ENCODE results near the gene KAZN.

KAZN gene

DNA sequence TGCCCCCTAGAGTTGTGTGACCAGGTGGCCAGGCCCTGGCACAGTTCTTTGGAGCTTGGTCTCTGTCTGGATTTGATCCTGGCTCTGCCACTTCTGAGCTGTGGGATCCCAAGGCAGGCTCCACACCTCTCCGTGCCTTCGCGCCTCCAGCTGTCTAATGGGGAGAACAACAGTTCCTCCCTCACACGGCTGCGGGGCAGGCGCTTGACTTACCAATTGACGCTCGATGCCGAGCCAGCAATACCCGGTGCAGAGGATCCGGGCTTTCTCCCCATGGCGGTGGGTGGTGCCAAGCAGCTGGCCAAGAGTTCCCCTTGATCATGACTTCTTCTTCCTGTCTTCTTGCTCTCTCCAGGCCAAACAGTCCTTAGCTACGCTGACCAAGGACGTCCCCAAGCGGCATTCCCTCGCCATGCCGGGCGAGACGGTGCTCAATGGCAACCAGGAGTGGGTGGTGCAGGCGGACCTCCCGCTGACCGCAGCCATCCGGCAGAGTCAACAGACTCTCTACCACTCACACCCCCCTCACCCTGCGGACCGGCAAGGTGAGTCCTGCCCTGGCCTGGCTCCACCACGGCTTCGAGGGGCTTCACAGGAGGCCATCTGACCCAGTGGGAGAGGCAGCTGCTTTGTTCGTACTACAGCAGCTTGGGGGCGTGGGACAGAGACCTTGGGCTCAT lies 457.4 kb downstream of the KAZN start:
- no peak for DNase-seq

DNA sequence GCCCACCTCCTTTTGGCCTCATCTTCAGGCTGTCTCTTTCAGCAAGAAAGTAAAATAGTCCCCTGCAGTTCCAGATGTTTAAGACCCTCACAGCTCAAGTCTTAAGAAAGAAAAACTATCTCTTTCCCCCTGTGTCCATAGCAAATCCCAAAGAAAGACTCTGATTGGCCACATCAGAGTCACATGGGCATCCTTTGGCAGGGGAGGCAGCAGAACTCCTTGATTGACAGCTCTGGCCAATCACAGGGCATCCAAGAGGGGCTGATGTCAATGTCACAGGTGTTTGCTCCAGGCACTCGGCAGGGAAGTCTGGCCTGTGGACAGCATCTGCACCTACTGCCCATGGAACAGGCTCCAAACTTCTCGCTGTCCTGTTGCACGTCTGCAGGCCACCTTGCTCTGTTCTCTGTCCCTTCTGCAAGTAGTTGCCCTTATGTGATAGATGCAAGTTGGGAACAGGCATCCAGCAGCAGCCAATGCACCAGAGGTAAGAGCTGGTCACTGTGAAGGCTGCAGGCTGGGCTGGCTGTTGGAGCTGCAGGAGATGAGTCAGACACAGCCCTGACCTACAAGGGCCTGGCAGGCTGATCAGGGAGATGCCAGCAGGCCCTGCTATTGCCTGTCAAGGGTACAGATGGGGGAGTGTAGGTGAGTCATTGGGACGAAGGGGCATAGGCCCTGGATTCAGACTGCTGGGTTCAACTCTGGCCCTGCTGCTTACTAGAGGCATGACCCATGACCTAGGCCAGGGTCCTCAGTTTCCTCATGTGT lies 458.2 kb downstream of the KAZN start:
- no peak for DNase-seq

DNA sequence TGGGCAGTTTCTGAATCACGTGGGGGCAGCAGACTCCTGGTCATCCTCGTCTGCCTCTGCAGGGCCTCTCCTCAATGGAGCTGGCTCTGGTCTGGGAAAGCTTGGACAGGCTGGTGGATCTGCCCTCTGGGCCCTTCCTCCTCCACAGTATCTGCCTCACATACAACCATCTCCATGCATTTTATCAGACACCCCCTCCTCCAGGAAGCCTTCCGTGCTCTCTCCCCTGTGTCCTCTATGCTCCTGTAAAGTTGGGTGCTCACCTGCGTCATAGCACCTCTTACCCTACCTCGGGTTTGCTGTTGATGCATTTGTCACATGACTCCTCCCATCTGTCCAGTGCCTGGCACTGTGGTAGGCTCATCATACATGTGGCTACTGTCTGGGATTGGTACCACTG lies 459.3 kb downstream of the KAZN start:
- DNase-seq, result no peak

DNA sequence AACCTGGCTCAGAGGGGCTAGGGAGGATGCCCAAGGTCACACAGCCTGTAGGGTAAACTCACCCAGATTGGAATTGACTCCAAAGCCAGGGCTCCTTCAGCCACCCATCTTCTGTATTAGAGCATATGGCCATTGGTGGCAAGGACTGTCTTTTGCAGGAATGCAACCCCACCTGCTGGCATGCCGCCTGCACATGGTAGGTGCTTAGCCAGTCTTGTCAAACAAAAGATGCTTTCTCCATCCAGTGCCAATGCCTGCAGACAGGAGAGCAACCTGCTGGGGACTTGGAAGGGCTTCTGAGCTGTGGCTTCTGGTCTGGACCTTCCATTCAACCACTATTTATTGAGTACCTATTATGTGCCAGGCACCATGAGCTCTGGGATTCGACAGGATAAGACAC lies 459.8 kb downstream of the KAZN start:
- DNase-seq, result no peak

DNA sequence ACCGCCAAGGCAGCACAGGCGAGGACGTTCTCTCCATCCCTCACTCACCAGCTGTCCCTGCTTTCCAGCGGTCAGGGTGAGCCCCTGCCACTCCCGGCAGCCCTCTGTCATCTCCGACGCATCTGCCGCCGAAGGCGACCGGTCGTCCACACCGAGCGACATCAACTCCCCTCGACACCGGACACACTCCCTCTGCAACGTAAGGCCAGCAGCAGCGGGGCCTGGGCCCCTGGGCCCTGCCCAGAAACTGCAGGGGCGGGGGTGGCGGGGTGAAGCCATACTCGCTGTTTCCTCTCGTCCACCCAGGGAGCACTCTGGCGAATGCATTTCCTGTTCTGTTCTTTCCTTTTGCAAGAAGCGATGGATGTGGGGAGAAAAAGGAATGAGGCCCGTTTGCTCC lies 461.6 kb downstream of the KAZN start:
- no peak for DNase-seq

DNA sequence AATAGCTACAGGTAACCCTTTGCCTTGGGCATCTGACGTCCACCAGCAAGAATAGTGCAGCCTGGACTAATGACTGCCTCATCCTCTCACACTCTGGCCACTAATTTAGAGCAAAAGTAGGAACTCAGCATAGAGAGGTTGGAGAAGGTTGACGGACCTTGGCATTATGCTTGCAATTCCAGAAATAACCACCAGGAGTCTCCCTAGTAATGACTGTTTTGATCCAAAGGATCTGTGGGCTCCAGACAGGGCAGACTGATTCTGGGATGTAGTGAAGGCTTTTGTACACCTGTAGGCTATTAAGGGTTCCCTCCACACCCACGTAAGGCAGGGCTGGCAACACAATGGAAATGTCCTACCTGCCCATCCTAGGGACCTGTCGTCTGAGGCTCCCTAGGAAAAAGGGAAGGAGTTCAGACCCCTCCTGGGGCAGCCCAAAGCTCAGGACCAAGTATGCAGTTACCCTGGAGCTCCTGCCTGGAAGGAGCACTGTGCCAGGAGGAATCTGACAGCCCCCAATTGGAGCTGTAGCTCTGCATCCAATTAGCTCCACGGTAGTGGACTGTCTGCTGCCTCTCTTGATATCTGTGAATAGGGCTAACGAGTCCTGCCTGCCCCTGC lies 464.1 kb downstream of the KAZN start:
- no peak for DNase-seq

GRCh38 chr1:15063346-15063745 lies 464.9 kb downstream of the KAZN start:
- DNase-seq, result no peak

GRCh38 chr1:15063783-15064182 lies 465.3 kb downstream of the KAZN start:
- DNase-seq, result no peak

GRCh38 chr1:15064217-15064929 lies 465.9 kb downstream of the KAZN start:
- no peak for DNase-seq

DNA sequence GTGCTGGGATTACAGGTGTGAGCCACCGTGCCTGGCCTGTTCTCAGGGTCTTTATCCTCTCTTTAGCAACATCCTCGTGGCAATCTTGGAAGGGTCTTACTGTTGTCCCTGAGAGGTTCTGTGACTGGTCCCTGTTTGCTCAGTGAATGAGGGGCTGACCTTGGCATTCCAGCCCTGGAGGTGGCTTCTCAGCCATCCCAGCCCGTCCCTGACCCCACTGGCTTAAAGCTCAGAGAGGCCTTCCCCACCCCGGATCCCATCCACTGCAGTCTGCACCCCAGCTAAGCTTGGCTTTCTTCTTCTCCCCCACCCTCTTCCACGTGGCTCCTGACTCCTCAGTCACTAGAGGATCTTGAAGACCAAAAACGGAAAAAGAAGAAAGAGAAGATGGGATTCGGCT lies 466.8 kb downstream of the KAZN start:
- no peak for DNase-seq

DNA sequence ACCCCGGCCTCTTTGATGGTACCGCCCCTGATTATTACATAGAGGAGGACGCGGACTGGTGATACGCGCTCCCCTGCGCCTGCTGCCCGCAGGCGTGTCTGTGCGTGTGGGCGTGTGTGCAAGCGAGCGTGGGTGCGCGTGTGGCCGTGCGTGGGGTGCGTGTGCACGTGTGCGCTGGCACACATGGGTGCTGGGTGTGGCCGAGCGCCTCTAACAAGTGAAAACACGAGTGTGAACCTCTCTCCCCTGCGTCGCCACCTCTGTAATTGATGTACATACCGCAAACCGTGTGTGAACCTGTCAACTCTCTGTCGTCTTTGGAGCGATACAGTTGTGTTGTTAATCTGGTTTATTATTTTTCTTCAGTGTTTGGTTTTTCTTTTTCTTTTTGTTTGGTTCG lies 467.3 kb downstream of the KAZN start:
- no peak for DNase-seq

DNA sequence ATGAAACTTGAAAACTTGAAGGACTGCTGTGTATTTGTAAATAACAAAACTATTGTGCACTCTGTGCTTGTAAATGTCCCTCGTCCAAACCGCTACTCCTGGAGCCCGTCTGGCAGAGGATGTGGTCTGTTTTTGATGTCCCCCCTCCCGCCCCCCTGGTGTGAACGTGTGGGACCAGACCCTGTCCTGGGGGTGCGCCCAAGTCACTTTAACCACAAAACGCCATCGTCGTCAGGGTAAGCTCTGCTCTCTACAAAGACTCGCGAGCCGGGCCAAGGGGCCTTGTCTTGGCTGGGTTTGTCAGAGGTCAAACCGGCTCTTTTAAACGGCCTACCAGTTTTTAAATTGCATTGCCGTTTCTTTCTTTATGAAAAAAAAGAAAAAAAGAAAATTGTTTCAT lies 467.7 kb downstream of the KAZN start:
- DNase-seq, result no peak

GRCh38 chr1:15067148-15067547 lies 468.7 kb downstream of the KAZN start:
- no peak for DNase-seq

- no peak for DNase-seq
Observed at GRCh38 chr1:15068152-15068551, 469.7 kb downstream of the KAZN start.

GRCh38 chr1:15068997-15069396 lies 470.5 kb downstream of the KAZN start:
- DNase-seq, result no peak

DNA sequence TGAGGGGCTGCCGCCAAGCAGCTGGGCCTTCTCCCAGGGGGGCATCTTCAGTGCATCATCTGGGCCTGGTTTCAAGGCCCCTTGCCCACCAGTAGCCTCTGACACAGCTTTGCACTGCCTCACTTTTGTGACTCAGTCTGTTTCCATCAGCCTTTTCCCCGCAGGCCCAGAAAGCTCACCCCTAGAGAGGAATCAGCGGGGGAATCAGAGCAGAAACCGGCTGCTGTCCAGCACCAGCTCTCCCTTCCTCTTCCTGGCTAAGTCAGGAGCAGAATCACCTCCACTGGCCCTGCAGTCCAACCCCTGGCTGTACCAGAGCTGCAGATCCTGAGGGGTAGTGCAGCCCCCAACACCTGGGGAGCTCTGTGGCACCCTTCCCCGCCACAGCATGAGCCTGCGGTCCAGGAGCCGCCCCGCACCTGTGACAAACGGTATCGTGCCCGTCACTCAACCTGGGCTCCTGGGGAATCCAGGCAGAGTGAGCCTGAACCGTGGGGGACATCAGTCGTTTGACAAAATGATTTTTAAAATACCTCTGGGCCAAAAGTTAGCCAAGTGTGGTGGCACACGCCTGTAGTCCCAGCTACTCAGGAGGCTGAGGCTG lies 471.8 kb downstream of the KAZN start:
- DNase-seq, result no peak

- DNase-seq, result no peak
Observed at GRCh38 chr1:15071936-15072335, 473.5 kb downstream of the KAZN start.

DNA sequence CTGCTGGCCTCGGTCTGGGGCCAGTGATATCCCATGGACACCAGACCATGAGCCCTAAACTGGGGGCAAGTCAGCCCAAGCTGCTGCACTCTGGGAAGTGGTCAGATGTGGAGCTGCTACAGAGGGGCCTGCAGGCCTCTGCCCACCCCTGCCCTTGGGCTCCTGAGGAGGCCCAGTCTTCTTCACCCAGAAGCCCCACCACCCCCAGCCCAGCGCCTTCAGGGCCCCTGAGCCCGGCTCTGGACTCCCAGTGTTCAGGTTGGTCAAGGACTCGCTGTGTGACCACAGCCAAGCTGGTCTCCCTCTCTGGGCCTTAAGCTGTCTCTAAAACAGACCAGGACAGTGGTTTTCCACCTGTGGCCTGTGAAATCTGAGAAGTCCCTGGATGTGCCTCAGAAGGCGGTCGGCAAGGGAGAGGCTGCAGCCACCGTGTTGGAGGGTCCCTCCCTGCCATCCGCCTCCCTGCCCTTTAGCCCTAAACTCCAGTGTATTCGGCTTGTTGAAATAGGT lies 475.4 kb downstream of the KAZN start:
- DNase-seq, result no peak

GRCh38 chr1:15075175-15075574 lies 476.7 kb downstream of the KAZN start:
- no peak for DNase-seq

DNA sequence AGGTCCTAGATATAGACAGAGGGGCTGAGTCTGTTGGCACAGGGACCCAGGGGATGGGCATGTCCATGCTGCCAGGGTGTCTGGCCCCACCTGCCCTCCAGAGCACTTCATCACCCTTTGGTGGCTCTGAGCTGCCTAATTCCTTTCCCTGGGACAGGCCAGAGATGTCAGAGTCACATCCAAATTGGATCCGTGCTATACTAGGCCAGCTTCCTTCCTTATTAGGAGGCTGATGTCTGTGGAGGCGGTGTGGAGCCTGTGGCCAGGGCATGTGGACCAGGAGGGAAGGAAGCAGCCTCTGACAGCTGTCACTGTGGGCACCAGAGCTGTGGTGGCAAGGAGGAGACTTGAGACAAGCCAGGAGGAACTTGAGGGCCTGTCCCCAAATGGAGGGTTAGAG lies 477.3 kb downstream of the KAZN start:
- no peak for DNase-seq

GRCh38 chr1:15076807-15077206 lies 478.3 kb downstream of the KAZN start:
- no peak for DNase-seq

GRCh38 chr1:15077384-15077783 lies 478.9 kb downstream of the KAZN start:
- DNase-seq, result no peak

Data from activated CD8-positive, alpha-beta memory T cell treated with anti-CD3 and anti-CD28 coated beads for 24 hours (primary cell).